RWPE1 (cell line): Measurements from ENCODE around the gene KIFC1.
"Not testable (repeated sequence)": the region's sequence is repeated elsewhere in the genome, so short reads cannot be mapped to it uniquely, and the experiment has no call there.

ENCODE experiments used
- CTCF ChIA-PET: fragments of 350-600 bp; sonication (Branson Sonifier 250); formaldehyde crosslinking; extraction: SDS; loops from one replicate; lab custom pipeline; 2021; lab: Yijun Ruan, JAX
- POLR2A ChIA-PET: fragments of 400-600 bp; formaldehyde crosslinking; extraction: SDS; loops from one replicate; lab custom pipeline; 2020; ENCODE audit warnings: antibody characterized with exemption; ENCODE audit not compliant: low non-redundant PET; lab: Yijun Ruan, JAX
- DNase-seq: peaks from one replicate; pipeline ENCODE4 v3.0.0; 2012; ENCODE audit warnings: low spot score
- H3K27ac ChIP-seq: fragments of 450-650 bp; 2 replicates; pipeline ENCODE4 v1.5.1; 2017
- TF ChIP-seq, protein P1 (sequence below): fragments of 450-650 bp; conservative IDR thresholded peaks from 2 replicates; pipeline ENCODE4 v1.5.1; 2017; ENCODE audit warnings: low read depth, mild to moderate bottlenecking

The KIFC1 gene

DNA sequence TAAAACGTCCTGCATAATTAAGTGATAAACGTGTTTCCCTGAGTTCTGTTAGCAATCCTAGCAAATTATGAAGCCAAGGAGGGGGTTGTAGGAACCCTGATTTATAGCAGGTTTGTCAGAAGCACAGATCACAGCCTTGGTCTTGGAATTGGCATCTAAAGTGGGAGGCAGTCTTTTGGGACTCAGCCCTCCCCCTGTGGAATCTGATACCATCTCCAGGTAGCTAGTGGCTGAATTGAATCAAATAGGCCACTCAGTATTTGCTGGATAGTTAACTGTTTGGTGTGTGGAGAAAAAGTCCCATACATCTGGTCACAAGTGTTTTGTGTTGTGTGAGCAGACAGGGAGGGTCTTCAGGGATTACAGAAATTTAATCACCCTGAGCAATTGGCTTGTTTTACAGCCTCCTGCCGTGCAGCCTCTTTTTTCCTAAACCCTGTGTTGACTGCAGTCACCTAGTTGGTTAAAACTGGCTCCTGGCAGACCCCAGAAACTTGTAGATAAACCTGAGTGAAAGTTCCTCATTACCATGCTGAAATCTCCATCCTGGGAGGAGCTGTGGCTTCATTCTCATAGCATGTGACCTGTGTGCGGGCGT, 19.0 kb upstream of the KIFC1 start:
- TF ChIP-seq, protein P1, sequence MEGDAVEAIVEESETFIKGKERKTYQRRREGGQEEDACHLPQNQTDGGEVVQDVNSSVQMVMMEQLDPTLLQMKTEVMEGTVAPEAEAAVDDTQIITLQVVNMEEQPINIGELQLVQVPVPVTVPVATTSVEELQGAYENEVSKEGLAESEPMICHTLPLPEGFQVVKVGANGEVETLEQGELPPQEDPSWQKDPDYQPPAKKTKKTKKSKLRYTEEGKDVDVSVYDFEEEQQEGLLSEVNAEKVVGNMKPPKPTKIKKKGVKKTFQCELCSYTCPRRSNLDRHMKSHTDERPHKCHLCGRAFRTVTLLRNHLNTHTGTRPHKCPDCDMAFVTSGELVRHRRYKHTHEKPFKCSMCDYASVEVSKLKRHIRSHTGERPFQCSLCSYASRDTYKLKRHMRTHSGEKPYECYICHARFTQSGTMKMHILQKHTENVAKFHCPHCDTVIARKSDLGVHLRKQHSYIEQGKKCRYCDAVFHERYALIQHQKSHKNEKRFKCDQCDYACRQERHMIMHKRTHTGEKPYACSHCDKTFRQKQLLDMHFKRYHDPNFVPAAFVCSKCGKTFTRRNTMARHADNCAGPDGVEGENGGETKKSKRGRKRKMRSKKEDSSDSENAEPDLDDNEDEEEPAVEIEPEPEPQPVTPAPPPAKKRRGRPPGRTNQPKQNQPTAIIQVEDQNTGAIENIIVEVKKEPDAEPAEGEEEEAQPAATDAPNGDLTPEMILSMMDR = no peak
- DNase-seq = no peak
- ChIA-PET CTCF (no interaction called here), POLR2A (no interaction called here)
- H3K27ac ChIP-seq = no peak overlapping the region

DNA sequence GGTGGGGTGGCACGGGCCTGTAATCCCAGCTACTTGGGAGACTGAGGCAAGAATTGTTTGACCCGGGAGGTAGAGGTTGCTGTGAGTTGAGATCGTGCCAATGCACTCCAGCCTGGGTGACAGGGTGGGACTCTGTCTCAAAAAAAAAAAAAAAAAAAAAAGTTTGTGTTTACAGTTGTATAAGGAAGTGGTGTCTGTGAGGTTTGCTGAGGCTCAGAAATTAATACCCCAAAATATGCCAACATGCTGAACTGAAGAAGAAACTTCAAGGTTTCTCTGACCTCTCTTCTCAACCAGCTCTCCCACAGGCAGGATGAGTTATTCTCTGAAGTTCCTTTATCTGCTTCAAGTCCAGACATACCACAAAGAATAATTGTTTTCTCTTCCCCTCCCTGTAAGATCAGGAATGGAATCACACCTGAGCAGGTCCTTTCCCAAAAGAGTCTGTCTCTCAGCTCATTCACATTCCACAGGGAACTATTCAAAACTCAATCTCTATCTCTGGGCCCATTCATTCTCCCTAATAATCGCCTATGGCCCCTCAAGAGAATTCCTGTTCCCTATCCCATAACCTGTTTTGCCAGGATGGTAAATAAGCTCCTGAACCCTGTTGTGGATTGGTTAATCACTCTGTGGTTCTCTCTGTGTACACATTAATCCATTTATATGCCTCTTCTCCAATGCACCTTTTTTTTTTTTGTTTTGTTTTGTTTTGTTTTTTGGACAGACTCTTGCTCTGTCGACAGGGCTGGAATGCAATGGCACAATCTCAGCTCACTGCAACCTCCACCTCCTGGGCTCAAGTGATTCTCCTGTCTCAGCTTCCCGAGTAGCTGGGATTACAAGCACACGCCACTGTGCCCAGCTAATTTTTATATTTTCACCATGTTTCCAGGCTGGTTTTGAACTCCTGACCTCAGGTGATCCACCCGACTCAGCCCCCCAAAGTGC, 17.4 kb upstream of the KIFC1 start:
- H3K27ac ChIP-seq = peak overlapping the region; percentile 98
- DNase-seq = no peak
- ChIA-PET POLR2A (interaction anchor here (0.7 kb wide), 1 partner anchor 1891 kb away, joined by 3 read pairs; no protein-coding TSS in a partner anchor), CTCF (interaction anchor here (1.4 kb wide), 1 partner anchor 17 kb away, joined by 5 read pairs; no protein-coding TSS in a partner anchor)
- TF ChIP-seq, protein P1 = no peak

DNA sequence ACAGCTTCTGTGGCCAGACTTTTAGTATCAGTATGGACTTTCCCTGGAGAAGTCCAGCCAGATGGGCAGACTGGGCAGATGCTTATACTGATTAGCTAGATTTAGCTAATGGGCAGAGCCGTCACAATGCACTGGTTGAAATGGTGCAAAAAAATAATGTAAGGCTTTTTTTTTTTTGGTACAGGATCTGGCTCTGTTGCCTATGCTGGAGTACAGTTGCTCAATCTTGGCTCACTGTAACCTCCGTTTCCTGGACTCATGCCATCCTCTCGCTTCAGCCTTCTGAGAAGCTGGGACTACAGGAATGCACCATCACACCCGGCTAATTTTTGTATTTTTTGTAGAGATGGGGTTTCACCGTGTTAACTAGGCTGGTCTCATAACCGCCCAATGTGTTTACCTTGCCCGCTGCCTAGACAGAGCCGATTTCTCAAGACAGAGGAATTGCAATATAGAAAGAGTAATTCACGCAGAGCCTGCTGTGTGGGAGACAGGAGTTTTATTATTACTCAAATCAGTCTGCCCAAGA, 16.4 kb upstream of the KIFC1 start:
- TF ChIP-seq, protein P1 = no peak
- no peak for DNase-seq
- H3K27ac ChIP-seq = peak overlapping the region; percentile 98
- ChIA-PET POLR2A (no interaction called here), CTCF (interaction anchor here (0.6 to 1.4 kb wide), 2 partner anchors 10 to 16 kb away, joined by 3 to 5 read pairs; no protein-coding TSS in a partner anchor)

DNA sequence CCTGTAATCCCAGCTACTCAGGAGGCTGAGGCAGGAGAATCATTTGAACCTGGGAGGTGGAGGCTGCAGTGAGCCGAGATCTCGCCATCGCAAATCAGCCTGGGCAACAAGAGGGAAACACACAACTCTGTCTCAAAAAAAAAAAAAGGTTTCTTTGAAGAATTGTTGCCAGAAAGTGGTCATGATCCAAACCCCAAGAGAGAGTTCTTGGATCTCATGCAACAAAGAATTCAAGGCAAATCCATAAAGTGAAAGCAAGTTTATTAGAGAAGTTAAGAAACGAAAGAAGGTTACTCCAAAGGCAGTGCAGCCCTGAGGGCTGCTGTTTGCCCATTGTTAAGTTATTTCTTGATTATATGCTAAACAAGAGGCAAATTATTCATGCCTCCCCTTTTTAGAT, 14.5 kb upstream of the KIFC1 start:
- TF ChIP-seq, protein P1 = no peak
- H3K27ac ChIP-seq = peak overlapping the region; percentile 98; the same call in 1 of the 2 replicates
- POLR2A ChIA-PET = no interaction called here
- CTCF ChIA-PET = no interaction called here
- DNase-seq = no peak

DNA sequence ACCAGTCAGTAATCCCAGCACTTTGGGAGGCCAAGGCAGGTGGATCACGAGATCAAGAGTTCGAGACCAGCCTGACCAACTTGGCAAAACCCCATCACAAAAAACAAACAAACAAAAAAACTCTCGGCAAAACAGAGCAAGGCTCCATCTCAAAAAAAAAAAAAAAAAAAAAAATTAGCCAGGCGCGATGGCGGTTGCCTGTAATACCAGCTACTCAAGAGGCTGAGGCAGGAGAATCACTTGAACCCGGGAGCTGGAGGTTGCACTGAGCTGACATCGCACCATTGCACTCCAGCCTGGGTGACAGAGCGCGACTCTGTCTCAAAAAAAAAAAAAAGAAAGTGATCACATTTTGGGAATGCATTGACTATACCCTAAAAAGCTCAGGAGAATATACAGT, 12.4 kb upstream of the KIFC1 start:
- H3K27ac ChIP-seq = peak overlapping the region; percentile 71
- POLR2A ChIA-PET, DNase-seq: not testable (repeated sequence)
- CTCF ChIA-PET = interaction anchor here (0.6 kb wide), 1 partner anchor 35 kb away, joined by 3 read pairs; no protein-coding TSS in a partner anchor

DNA sequence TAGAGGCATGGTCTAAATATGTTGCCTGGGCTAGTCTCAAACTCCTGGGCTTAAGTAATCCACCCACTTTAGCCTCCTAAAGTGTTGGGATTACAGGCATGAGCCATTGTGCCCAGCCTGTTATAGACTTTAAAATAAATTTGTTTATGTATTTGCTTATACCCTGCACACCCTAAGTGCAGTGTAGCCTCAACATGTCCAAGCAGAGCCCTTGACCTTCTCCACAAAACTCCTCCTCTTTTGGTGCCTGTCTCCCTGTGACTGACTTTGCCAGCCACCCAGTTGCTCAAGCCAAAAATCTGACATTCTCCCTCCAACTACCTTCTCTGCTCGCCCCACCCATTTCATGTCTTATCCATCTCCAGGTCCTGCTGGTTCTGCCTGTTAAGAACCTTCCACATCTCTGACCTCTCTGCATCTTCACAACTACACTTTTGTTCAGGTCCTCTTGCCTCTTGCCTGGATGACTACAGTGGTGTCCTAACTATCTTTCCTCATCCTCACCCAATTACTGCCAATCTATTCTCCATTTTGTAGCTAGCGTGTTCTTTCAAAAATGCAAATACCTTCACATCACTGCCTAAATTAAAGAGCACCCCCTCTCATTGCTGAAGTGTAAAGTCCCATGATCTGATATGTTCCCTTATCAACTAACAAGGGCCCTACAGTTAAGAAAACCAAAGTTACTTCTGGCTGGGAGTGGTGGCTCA, 11.2 kb upstream of the KIFC1 start:
- POLR2A ChIA-PET = no interaction called here
- TF ChIP-seq, protein P1 = no peak

More for the DNA sequence above, 11.2 kb upstream of the KIFC1 start:
- peak overlapping the region; percentile 71 for H3K27ac ChIP-seq
- no peak for DNase-seq
- CTCF ChIA-PET = interaction anchor here (0.6 kb wide), 1 partner anchor 675 kb away, joined by 3 read pairs; no protein-coding TSS in a partner anchor
